Peyer's patch (tissue), 4 donors: ENCODE measurements around the gene ZC3H18.

Experiments used
- POLR2A ChIP-seq, 2 donors: fragments of 450-650 bp; IDR thresholded peaks; one replicate each; pipeline ENCODE4 v1.5.1; 2017; ENCODE audit warnings: antibody characterized with exemption in 2 of 2, mild to moderate bottlenecking in 2 of 2, moderate library complexity in 2 of 2
- TF ChIP-seq, protein P1 (sequence below), 6 experiments: fragments of 450-650 bp in 4 of 6; fragments of 200-600 bp in 2 of 6; sonication (generic) in 1 of 6; IDR thresholded peaks; one replicate each; pipeline ENCODE4 v1.5.1; 2017 to 2019; ENCODE audit warnings: antibody characterized with exemption in 6 of 6, mild to moderate bottlenecking in 3 of 6, moderate library complexity in 1 of 6

GRCh38 chr16:88671806-88672205 is 101.6 kb downstream of the ZC3H18 start:
- TF ChIP-seq, protein P1, sequence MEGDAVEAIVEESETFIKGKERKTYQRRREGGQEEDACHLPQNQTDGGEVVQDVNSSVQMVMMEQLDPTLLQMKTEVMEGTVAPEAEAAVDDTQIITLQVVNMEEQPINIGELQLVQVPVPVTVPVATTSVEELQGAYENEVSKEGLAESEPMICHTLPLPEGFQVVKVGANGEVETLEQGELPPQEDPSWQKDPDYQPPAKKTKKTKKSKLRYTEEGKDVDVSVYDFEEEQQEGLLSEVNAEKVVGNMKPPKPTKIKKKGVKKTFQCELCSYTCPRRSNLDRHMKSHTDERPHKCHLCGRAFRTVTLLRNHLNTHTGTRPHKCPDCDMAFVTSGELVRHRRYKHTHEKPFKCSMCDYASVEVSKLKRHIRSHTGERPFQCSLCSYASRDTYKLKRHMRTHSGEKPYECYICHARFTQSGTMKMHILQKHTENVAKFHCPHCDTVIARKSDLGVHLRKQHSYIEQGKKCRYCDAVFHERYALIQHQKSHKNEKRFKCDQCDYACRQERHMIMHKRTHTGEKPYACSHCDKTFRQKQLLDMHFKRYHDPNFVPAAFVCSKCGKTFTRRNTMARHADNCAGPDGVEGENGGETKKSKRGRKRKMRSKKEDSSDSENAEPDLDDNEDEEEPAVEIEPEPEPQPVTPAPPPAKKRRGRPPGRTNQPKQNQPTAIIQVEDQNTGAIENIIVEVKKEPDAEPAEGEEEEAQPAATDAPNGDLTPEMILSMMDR (IDR thresholded peaks at IDR 0.05): no peak
- TF ChIP-seq POLR2A (IDR thresholded peaks at IDR 0.05): no peak
